Neural crest cell (in vitro differentiated cells): ENCODE measurements around the gene IGFBPL1. TPM values are rescaled to one million over a fixed set of nuclear protein-coding genes. Genes with fewer than 3 reads are reported as not detected.
"Not testable (repeated sequence)": the region's sequence is repeated elsewhere in the genome, so short reads cannot be mapped to it uniquely, and the experiment has no call there.

Experiments used
- DNase-seq: peaks from one replicate; pipeline ENCODE4 v3.0.0; 2021; ENCODE audit warnings: low read depth, mixed read lengths, low spot score
- H3K27ac Mint-ChIP-seq: one replicate; pipeline ENCODE4 v1.8.0; 2021; ENCODE audit warnings: mild to moderate bottlenecking, mixed read lengths; ENCODE audit not compliant: unreplicated experiment
- H3K27me3 Mint-ChIP-seq: 2 replicates; pipeline ENCODE4 v1.8.0; 2021; ENCODE audit warnings: low read depth, mild to moderate bottlenecking, mixed read lengths
- H3K36me3 Mint-ChIP-seq: 2 replicates; pipeline ENCODE4 v1.8.0; 2021; ENCODE audit warnings: low read depth, mild to moderate bottlenecking, mixed read lengths
- H3K4me1 Mint-ChIP-seq: 2 replicates; pipeline ENCODE4 v1.8.0; 2021; ENCODE audit warnings: mixed read lengths
- H3K4me3 Mint-ChIP-seq: one replicate; pipeline ENCODE4 v1.8.0; 2021; ENCODE audit warnings: mild to moderate bottlenecking, mixed read lengths
- H3K9me3 Mint-ChIP-seq: 2 replicates; pipeline ENCODE4 v1.8.0; 2021; ENCODE audit warnings: mixed read lengths
- total RNA-seq: library from RNA; stranded (reverse); gene quantifications from 2 replicates; pipeline ENCODE4 v1.2.1, GENCODE V29; 2021
- TF ChIP-seq, protein P1 (sequence below): fragments of 200-600 bp; sonication (generic); conservative IDR thresholded peaks from 2 replicates; pipeline ENCODE4 v1.5.0; 2021; ENCODE audit warnings: antibody characterized with exemption, mild to moderate bottlenecking

The IGFBPL1 gene
- total RNA-seq, 1 donor from 2014 or later, result 63.8 TPM

- H3K4me3 Mint-ChIP-seq, result peak overlapping the region; percentile 39
- H3K27me3 Mint-ChIP-seq, result no peaks in the 10 kb centered on the region
- no peak overlapping the region for H3K27ac Mint-ChIP-seq
- TF ChIP-seq, protein P1, sequence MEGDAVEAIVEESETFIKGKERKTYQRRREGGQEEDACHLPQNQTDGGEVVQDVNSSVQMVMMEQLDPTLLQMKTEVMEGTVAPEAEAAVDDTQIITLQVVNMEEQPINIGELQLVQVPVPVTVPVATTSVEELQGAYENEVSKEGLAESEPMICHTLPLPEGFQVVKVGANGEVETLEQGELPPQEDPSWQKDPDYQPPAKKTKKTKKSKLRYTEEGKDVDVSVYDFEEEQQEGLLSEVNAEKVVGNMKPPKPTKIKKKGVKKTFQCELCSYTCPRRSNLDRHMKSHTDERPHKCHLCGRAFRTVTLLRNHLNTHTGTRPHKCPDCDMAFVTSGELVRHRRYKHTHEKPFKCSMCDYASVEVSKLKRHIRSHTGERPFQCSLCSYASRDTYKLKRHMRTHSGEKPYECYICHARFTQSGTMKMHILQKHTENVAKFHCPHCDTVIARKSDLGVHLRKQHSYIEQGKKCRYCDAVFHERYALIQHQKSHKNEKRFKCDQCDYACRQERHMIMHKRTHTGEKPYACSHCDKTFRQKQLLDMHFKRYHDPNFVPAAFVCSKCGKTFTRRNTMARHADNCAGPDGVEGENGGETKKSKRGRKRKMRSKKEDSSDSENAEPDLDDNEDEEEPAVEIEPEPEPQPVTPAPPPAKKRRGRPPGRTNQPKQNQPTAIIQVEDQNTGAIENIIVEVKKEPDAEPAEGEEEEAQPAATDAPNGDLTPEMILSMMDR, result no peak
- no peaks in the 10 kb centered on the region for H3K36me3 Mint-ChIP-seq
- no peak for DNase-seq
- peaks cover 24% of the 10 kb centered on the region for H3K4me1 Mint-ChIP-seq
- peaks cover 8% of the 10 kb centered on the region for H3K9me3 Mint-ChIP-seq
Observed at GRCh38 chr9:38380872-38381534, 43.3 kb downstream of the IGFBPL1 start.

- TF ChIP-seq, protein P1, result no peak
- Mint-ChIP-seq H3K27me3 (no peaks in the 10 kb centered on the region), H3K4me3 (no peak overlapping the region), H3K4me1 (peaks cover 30% of the 10 kb centered on the region), H3K9me3 (peaks cover 8% of the 10 kb centered on the region), H3K36me3 (no peaks in the 10 kb centered on the region), H3K27ac (peak overlapping the region; percentile 50)
- DNase-seq, result no peak
Observed at GRCh38 chr9:38380230-38380871, 43.9 kb downstream of the IGFBPL1 start.

GRCh38 chr9:38377336-38378083 is 46.7 kb downstream of the IGFBPL1 start:
- not testable (repeated sequence) for H3K9me3 Mint-ChIP-seq, H3K36me3 Mint-ChIP-seq, DNase-seq, H3K27me3 Mint-ChIP-seq, H3K4me3 Mint-ChIP-seq, H3K27ac Mint-ChIP-seq
- H3K4me1 Mint-ChIP-seq, result peaks cover 37% of the 10 kb centered on the region

DNA sequence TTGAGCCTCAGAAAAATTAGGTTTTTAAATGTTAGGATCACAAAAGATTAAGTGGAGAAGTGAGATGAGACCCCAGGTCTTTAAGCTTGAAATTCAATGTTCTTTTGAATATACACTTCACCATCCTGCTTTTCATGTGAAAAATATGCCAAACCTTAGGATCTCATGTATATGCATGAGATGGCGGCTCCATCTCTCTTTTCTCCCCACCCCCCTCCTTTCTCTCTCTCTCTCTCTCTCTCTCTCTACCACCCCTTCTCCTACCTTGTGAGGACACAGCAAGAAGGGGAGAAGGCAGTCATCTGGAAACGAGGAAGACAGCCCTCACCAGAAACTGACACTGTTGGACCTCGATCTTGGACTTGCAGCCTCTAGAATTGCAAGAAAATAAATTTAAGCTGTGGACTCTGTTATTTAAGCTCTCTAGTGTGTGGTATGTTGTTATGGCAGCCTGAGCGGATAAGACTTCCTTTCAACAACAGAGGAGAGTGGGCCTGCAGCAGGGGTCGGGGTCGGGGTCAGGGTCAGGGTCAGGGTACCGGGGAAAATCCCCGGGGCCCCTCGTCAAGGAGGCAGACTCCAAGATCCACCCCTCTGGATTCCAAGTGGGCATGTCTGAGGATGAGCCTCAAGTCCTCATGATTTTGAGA is 48.1 kb downstream of the IGFBPL1 start:
- Mint-ChIP-seq H3K27me3 (peaks cover 12% of the 10 kb centered on the region), H3K27ac (no peak overlapping the region), H3K36me3 (no peaks in the 10 kb centered on the region), H3K4me3 (peak overlapping the region; percentile 16), H3K9me3 (no peaks in the 10 kb centered on the region), H3K4me1 (peaks cover 32% of the 10 kb centered on the region)
- TF ChIP-seq, protein P1, result no peak
- no peak for DNase-seq

GRCh38 chr9:38375572-38375963 is 48.7 kb downstream of the IGFBPL1 start:
- H3K27me3 Mint-ChIP-seq, result peaks cover 12% of the 10 kb centered on the region
- no peak overlapping the region for H3K4me3 Mint-ChIP-seq
- H3K9me3 Mint-ChIP-seq, result no peaks in the 10 kb centered on the region
- no peaks in the 10 kb centered on the region for H3K36me3 Mint-ChIP-seq
- H3K27ac Mint-ChIP-seq, result no peak overlapping the region
- no peak for DNase-seq
- TF ChIP-seq, protein P1, result no peak
- peaks cover 26% of the 10 kb centered on the region for H3K4me1 Mint-ChIP-seq
